BE2C (cell line): ENCODE data around the gene HMGXB3.

Experiments
- DNase-seq: peaks from one replicate; pipeline ENCODE4 v3.0.0-alpha.2; 2020
- H3K27me3 ChIP-seq: fragments of 250-450 bp; sonication (Bioruptor Pico); 2 replicates; pipeline ENCODE4 v1.5.1; 2020; ENCODE audit warnings: mild to moderate bottlenecking
- H3K36me3 ChIP-seq: fragments of 250-450 bp; sonication (Bioruptor Pico); 2 replicates; pipeline ENCODE4 v1.5.1; 2020; ENCODE audit warnings: mild to moderate bottlenecking
- H3K4me1 ChIP-seq: fragments of 250-450 bp; sonication (Bioruptor Pico); 2 replicates; pipeline ENCODE4 v1.5.1; 2020
- H3K4me3 ChIP-seq: 2 replicates; pipeline ENCODE4 v1.5.1; 2011; ENCODE audit warnings: low read depth, low read length
- H3K9me3 ChIP-seq: fragments of 250-450 bp; sonication (Bioruptor Pico); 2 replicates; pipeline ENCODE4 v1.5.1; 2020
- TF ChIP-seq, protein P1 (sequence below): IDR thresholded peaks from 2 replicates; pipeline ENCODE4 v1.5.1; 2012; ENCODE audit warnings: mild to moderate bottlenecking, low read depth, low read length

The HMGXB3 gene

DNA sequence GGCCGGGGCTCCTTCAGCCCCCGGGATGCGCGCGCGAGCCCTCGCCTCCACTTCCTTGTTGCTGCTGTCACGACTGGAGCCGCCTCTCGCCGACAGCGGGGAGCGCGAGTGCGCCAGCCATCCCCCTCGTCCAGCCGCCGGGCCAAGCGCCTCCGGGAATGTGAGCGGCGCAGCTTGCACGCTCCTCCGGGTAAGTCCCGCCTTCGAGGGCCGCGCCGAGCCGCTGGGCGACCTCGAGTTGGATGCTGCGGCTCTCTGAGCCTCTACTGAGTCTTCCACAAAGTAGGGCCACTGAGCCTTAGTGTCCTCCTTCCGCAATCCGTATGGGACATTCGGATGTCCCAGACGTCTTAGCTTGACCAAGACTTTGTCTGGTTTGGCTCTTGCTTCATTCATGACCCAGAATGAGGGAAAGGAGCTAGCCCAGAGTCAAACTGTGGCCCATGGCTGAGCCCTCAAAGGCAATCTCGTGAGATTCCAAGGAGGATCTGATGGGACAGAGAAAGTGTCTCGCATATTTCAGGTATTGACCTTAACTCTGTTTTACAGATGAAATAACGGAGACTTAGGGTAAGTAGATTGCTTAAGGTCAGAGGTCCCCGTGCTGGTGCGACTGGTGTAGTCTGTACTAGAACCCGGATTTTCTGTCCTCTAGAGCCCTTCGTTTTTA lies 586 bp downstream of the HMGXB3 start:
- Histone ChIP-seq H3K4me1 (peaks cover under 1% of the 10 kb centered on the region), H3K27me3 (no peaks in the 10 kb centered on the region), H3K4me3 (peak overlapping the region; percentile 99), H3K36me3 (peaks cover 21% of the 10 kb centered on the region), H3K9me3 (no peaks in the 10 kb centered on the region)
- DNase-seq = peak; percentile 66
- TF ChIP-seq, protein P1, sequence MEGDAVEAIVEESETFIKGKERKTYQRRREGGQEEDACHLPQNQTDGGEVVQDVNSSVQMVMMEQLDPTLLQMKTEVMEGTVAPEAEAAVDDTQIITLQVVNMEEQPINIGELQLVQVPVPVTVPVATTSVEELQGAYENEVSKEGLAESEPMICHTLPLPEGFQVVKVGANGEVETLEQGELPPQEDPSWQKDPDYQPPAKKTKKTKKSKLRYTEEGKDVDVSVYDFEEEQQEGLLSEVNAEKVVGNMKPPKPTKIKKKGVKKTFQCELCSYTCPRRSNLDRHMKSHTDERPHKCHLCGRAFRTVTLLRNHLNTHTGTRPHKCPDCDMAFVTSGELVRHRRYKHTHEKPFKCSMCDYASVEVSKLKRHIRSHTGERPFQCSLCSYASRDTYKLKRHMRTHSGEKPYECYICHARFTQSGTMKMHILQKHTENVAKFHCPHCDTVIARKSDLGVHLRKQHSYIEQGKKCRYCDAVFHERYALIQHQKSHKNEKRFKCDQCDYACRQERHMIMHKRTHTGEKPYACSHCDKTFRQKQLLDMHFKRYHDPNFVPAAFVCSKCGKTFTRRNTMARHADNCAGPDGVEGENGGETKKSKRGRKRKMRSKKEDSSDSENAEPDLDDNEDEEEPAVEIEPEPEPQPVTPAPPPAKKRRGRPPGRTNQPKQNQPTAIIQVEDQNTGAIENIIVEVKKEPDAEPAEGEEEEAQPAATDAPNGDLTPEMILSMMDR = no peak

- TF ChIP-seq, protein P1 = peak; percentile 65
- Histone ChIP-seq H3K36me3 (peaks cover 28% of the 10 kb centered on the region), H3K4me3 (peak overlapping the region; percentile 99), H3K9me3 (no peaks in the 10 kb centered on the region), H3K4me1 (no peaks in the 10 kb centered on the region), H3K27me3 (no peaks in the 10 kb centered on the region)
- peak; percentile 66 for DNase-seq
Observed at GRCh38 chr5:150001660-150002486, 1.3 kb downstream of the HMGXB3 start.

GRCh38 chr5:150006318-150006717 lies 5.8 kb downstream of the HMGXB3 start:
- Histone ChIP-seq H3K9me3 (no peaks in the 10 kb centered on the region), H3K36me3 (peaks cover 71% of the 10 kb centered on the region), H3K4me1 (no peaks in the 10 kb centered on the region), H3K27me3 (no peaks in the 10 kb centered on the region), H3K4me3 (no peak overlapping the region)
- no peak for DNase-seq
- TF ChIP-seq, protein P1 = no peak

GRCh38 chr5:150007050-150007449 lies 6.5 kb downstream of the HMGXB3 start:
- DNase-seq = no peak
- TF ChIP-seq, protein P1 = no peak
- Histone ChIP-seq H3K27me3 (no peaks in the 10 kb centered on the region), H3K4me3 (no peak overlapping the region), H3K36me3 (peaks cover 76% of the 10 kb centered on the region), H3K4me1 (no peaks in the 10 kb centered on the region), H3K9me3 (no peaks in the 10 kb centered on the region)

DNA sequence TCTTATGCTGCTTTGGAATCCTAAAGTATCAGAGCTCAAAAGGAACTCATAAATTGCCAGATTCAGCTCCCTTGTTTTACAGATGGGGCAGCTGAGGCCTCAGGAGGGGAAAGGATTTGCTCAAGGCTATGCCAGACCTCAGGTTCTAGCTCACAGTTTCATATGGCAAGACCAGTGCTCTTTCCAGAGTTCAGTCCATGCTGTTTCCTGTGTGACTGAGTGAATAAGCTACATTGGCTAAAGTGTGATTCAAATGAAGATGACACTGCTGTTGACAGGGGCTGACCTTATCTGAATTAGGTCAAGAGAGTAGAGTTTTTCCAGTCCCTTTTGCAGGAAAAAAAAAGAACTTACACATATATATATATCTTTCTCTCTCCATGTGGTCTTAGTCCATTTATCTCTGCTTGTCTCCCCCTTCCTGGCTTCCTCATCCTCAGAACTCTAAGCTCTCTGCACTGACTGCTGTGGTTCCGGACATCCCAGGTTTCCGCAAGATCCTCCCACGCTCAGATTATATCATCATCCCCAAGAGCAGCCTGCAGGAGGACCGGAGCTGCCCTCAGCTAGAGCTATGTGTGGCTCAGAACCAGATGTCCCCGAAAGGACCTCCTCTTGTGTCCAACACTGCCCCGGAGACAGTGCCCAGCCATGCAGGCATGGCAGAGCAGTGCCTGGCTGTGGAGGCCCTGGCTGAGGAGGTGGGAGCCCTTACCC lies 9.3 kb downstream of the HMGXB3 start:
- H3K27me3 ChIP-seq = no peaks in the 10 kb centered on the region
- H3K4me3 ChIP-seq = no peak overlapping the region
- TF ChIP-seq, protein P1 = no peak
- peaks cover 92% of the 10 kb centered on the region for H3K36me3 ChIP-seq
- no peaks in the 10 kb centered on the region for H3K9me3 ChIP-seq
- H3K4me1 ChIP-seq = no peaks in the 10 kb centered on the region
- peak; percentile 47 for DNase-seq
